Testis (tissue), 2 donors: ENCODE data around the gene MMP17.

Experiments
- CTCF ChIP-seq, 3 experiments: fragments of 450-650 bp in 2 of 3; fragments of 200-600 bp in 1 of 3; sonication (generic) in 1 of 3; IDR thresholded peaks; one replicate each; pipeline ENCODE4 v1.5.1; 2016 to 2019; ENCODE audit warnings: antibody characterized with exemption in 3 of 3, mild to moderate bottlenecking in 2 of 3, moderate library complexity in 1 of 3
- POLR2A ChIP-seq: fragments of 450-650 bp; IDR thresholded peaks from one replicate; pipeline ENCODE4 v1.6.1; 2017; ENCODE audit warnings: antibody characterized with exemption, mild to moderate bottlenecking, moderate library complexity

- no peak for TF ChIP-seq CTCF (IDR thresholded peaks at IDR 0.05)
- no peak for TF ChIP-seq POLR2A
Measured at GRCh38 chr12:131836714-131837397, 8.7 kb downstream of the MMP17 start.
